ENCODE data around the gene ZNF775.

The ZNF775 gene

GRCh38 chr7:150444674-150445365 lies 65.7 kb downstream of the ZNF775 start:
- H3K56ac ChIP-seq (ENCODE audit: low read length), result no peak overlapping the region
- no peaks in the 10 kb centered on the region for H3K4me1 ChIP-seq (ENCODE audit: control insufficient read depth, low read depth, low read length)
- H3K23ac ChIP-seq (ENCODE audit: low read length), result no peak overlapping the region
- no peak overlapping the region for H3K4me3 ChIP-seq (ENCODE audit: low read length)
- no peaks in the 10 kb centered on the region for H3K27me3 ChIP-seq (ENCODE audit: insufficient read depth, low read length, poor library complexity)
- H3K36me3 ChIP-seq (ENCODE audit: control insufficient read depth, insufficient read depth, low read length), result no peaks in the 10 kb centered on the region
- no peak for DNase-seq
- no peak overlapping the region for H3K4me2 ChIP-seq (ENCODE audit: low read length)
- H3K18ac ChIP-seq (ENCODE audit: low read length), result no peak overlapping the region
- H4K8ac ChIP-seq (ENCODE audit: low read depth, low read length), result no peak overlapping the region
- WGBS (ENCODE audit: extremely low coverage, insufficient coverage, low lambda C conversion rate), result no CpG with 5 or more reads among the region's 7 CpGs
- H2BK15ac ChIP-seq (replicated peaks; ENCODE audit: low read depth), result no peak overlapping the region
- H3K79me2 ChIP-seq (ENCODE audit: control insufficient read depth, insufficient read depth, low read length), result no peaks in the 10 kb centered on the region
- H2AK5ac ChIP-seq (ENCODE audit: low read length), result no peak overlapping the region
- no peak overlapping the region for H3K27ac ChIP-seq (ENCODE audit: low read depth, low read length)
- H2BK120ac ChIP-seq (ENCODE audit: low read depth, low read length), result no peak overlapping the region
- H3K9ac ChIP-seq (ENCODE audit: low read length), result no peak overlapping the region
- no peak overlapping the region for H4K5ac ChIP-seq (ENCODE audit: low read length)
- H3K79me1 ChIP-seq (ENCODE audit: low read length), result no peaks in the 10 kb centered on the region
- no peak overlapping the region for H2BK5ac ChIP-seq (ENCODE audit: low read length)
- H3K4ac ChIP-seq (ENCODE audit: low read depth, low read length), result no peak overlapping the region

DNA sequence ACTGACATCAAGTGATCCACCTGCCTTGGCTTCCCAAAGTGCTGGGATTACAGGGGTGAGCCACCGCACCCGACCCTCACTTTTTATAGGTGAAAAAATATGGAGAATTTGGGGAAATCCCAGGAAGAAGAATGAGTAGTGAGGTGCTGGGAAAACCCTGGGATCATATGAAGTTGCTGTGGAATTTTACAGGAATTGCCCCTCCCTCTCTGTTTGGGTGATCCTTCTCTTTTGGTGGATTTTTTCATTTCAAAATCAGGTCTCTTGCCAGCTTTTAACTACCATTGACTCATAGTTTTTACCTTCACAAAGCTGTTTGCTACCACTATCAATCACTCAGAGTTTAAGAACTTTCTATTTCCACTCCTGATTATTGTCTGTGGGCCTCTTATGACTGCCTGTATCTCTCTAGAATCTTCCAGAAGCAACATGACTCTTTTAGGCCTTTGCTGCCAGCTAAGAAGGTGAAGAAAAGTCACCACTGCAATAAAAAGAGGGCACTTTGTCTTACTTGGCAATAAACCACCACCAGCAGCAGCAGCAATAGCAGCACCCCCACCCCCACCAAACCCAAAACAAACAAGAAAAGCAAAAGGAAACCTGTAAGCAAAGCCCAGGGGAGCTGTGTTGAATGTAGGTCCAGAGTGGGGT lies 67.3 kb downstream of the ZNF775 start:
- Histone ChIP-seq H3K18ac (ENCODE audit: low read length) (no peak overlapping the region), H3K79me1 (ENCODE audit: low read length) (no peaks in the 10 kb centered on the region), H2BK15ac (replicated peaks; ENCODE audit: low read depth) (no peak overlapping the region), H3K23ac (ENCODE audit: low read length) (no peak overlapping the region), H4K8ac (ENCODE audit: low read depth, low read length) (no peak overlapping the region), H3K27ac (ENCODE audit: low read depth, low read length) (no peak overlapping the region), H2BK5ac (ENCODE audit: low read length) (no peak overlapping the region), H3K4me3 (ENCODE audit: low read length) (no peak overlapping the region), H3K4me1 (ENCODE audit: control insufficient read depth, low read depth, low read length) (no peaks in the 10 kb centered on the region), H3K36me3 (ENCODE audit: control insufficient read depth, insufficient read depth, low read length) (no peaks in the 10 kb centered on the region), H3K27me3 (ENCODE audit: insufficient read depth, low read length, poor library complexity) (no peaks in the 10 kb centered on the region), H3K4ac (ENCODE audit: low read depth, low read length) (no peak overlapping the region), H2BK120ac (ENCODE audit: low read depth, low read length) (no peak overlapping the region), H3K9ac (ENCODE audit: low read length) (no peak overlapping the region), H3K56ac (ENCODE audit: low read length) (no peak overlapping the region), H3K4me2 (ENCODE audit: low read length) (no peak overlapping the region), H3K79me2 (ENCODE audit: control insufficient read depth, insufficient read depth, low read length) (no peaks in the 10 kb centered on the region), H2AK5ac (ENCODE audit: low read length) (no peak overlapping the region), H4K5ac (ENCODE audit: low read length) (no peak overlapping the region)
- DNase-seq, result no peak
- no CpG with 5 or more reads among the region's 2 CpGs for whole genome bisulfite sequencing (ENCODE audit: extremely low coverage, insufficient coverage, low lambda C conversion rate)

Data from mesendoderm (in vitro differentiated cells).